ENCODE data around the gene NREP.
"Not testable (repeated sequence)": the region's sequence is repeated elsewhere in the genome, so short reads cannot be mapped to it uniquely, and the experiment has no call there.

The NREP gene

GRCh38 chr5:111735583-111736270 lies 21.3 kb downstream of the NREP start:
- DNase-seq = no peak

DNA sequence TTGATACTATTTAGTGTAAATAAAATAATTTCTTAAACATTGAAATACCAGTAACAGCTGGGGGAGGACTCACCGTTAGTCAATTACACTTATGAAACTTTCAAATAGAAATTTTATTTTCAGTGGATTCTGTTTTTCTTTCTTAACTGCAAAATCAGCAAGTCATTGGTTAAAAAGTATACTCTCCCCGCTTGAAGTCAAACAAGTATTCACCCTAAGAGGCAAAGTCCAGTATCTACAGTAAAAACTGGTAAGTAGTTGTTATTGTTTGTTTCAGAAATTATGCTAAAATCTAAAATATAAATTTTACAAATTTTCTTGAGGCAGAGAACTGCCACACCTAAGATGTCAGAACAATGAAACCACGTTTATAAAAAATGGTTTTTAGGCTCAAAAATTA lies 22.4 kb downstream of the NREP start:
- DNase-seq = no peak

DNA sequence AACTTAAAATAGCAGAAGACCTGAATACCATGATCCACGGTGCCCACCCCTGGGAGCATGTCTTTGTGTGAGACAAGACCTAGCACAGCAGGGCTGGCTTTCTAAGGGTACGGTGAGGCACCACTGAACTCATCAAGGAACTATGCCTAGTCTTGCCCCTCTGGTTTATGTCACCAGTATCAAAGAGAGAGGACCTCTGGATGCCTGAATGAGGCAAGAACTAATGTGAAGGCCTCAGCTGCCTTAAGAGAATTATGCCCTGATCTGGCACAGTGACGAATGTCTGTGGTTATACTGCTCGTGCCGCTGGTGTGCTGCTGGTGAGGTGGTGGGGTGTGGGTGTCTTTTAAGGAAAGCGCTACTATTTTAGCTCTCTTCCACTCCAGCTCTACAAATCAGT lies 23.0 kb downstream of the NREP start:
- no peak for DNase-seq

- DNase-seq = no peak
Observed at GRCh38 chr5:111733571-111733970, 23.4 kb downstream of the NREP start.

DNA sequence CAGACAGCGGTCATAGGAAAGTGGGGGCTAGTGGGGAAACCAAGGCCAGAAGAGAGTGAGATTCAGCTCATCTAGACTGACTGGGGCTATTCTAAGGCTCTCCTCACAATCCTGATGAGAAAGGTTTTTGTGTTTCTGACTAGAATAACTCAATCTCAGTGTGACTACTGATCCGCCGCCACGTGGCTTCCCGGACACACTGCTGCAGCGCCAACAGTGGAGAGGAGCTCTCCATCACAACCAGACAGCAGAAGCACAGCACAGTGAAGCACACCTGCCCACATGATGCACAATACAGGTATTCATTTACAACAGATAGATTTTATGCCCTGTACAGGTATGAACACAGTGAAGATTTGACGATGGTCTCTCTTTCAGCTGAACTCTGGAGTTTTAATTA lies 25.4 kb downstream of the NREP start:
- DNase-seq = no peak

GRCh38 chr5:111730659-111731382 lies 26.2 kb downstream of the NREP start:
- DNase-seq = no peak

DNA sequence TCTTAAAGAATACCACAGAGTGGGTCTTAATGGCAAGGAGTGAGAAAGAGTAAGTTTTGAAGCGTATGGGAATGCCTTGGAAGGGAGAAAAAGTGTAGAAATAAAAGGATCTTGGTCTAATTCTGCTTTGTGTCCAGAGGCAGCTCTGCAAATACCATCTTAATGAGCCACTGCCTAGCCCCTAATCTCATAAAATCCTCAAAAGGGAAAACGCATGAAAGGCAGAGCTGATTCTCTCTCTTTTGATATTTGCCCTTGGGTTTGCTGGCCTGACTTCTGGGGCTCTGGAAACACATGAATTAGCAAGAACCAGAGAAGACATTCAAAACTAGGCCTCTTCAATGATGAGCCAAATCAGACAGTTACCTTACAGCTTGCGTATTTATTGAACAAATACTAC lies 28.1 kb downstream of the NREP start:
- DNase-seq = no peak

DNA sequence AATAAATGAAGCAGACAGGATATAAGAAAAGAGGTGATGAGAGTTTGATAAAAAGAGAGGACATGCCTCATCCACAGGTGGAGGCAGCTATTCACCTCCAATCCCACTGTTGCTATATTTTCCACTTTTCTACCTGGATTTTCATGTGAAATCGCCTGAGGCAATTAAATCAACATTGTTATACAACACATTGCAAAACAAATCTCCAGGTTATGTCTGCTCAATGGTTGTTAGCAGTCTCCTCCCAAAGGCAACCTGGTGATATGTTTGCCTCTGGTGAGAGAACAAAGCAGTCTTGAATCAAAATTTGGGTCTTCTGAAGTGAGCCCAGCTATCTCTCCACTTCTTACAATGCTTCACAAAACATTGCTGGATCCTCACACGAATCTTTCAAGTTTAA lies 30.0 kb downstream of the NREP start:
- no peak for DNase-seq

DNA sequence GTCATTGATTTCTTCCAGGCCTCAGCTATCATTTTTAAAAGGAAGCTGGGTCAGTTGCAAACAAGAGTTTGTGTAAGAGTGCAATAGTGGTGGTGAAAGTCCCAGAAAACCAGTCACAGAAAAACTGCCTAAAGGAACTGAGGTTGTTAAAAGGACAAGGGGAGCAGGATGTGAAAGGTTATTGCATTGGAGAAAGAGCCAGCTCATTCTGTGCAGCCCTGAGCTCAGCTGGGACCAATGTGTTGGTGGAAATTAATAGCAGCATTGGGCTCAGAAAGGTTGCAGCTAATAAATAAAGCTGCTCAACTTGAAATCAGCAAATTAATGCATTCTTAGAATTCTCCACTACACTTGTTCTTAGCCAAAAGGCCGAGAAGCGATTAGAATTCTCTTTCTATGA lies 34.9 kb downstream of the NREP start:
- no peak for DNase-seq

GRCh38 chr5:111720333-111720890 lies 36.6 kb downstream of the NREP start:
- DNase-seq = no peak

GRCh38 chr5:111719773-111720172 lies 37.2 kb downstream of the NREP start:
- DNase-seq = no peak

- not testable (repeated sequence) for DNase-seq
Observed at GRCh38 chr5:111716789-111717188, 40.2 kb downstream of the NREP start.

- no peak for DNase-seq
Observed at GRCh38 chr5:111707630-111708164, 49.3 kb downstream of the NREP start.

DNA sequence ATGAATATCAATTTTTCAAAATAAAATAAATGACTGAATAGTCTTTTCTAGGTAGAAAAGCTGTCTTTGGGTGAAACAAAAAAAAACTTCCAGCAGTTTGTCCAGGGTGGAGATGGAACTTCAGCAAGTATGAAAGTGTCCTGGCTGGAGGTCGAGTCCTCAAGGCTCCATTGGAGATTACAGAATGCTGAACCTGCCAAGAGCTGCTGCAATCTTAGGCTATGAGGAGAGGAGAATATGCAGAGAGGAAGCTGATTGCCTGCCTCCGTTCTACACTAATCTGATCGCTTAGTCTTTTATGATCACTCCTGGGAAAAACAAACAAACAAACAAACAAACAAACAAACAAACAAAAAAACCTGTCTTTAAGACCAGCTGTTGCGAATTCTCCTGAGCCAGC lies 50.6 kb downstream of the NREP start:
- DNase-seq = no peak

GRCh38 chr5:111704452-111705085 lies 52.4 kb downstream of the NREP start:
- DNase-seq = no peak

GRCh38 chr5:111703662-111704061 lies 53.3 kb downstream of the NREP start:
- no peak for DNase-seq

- no peak for DNase-seq
Observed at GRCh38 chr5:111699976-111700375, 57.0 kb downstream of the NREP start.

DNA sequence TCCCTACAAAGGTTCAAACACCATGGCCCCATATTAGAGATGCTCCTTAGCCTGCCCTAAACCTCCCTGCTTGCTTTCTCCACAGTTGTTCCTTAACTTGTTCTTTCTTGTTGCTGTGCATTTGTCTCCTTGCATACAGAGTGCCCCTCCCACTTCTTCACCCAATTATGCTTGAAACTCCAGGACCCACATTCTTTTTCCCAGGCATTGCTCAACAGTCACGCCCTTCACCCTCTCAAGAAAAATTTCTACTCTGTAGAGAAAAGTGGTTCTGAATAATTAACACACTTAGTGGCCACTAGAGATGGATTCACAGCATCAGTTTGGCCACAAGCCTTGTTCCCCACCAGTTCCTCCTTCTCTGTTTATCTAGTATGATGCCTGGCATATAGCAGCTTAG lies 57.7 kb downstream of the NREP start:
- DNase-seq = no peak

GRCh38 chr5:111697881-111698757 lies 58.9 kb downstream of the NREP start:
- DNase-seq = no peak

- no peak for DNase-seq
Observed at GRCh38 chr5:111697215-111697614, 59.8 kb downstream of the NREP start.

- DNase-seq = no peak
Observed at GRCh38 chr5:111695991-111696390, 61.0 kb downstream of the NREP start.

DNA sequence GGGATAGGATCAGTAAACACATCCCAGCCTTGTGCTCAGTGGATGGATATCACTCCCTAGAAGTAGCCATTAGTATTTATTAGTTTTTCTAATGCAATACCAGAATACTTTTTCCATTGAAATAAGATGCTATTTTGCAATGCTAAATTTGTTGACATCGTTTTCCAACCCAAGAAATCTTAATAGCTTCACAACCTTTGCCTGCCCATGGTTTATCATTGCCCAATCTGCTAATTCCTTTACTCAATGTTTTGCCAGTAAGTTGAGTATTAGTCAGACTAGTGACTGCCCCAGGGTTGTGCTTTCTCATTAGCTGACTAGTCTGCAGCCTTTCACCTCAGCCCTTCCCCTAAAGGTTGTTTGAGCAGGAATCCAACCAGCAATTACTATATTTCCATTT lies 62.9 kb downstream of the NREP start:
- DNase-seq = no peak

GRCh38 chr5:111691914-111692313 lies 65.1 kb downstream of the NREP start:
- no peak for DNase-seq

Measured in activated gamma-delta T cell treated with Interleukin-2 at 50 U/mL for 16 hours (primary cell).